Activated CD4-positive, alpha-beta memory T cell treated with anti-CD3 and anti-CD28 coated beads, Interleukin-2, amount 10 ng/mL, durations not matched to agents 7 days and 5 days (primary cell): ENCODE data around the gene KLK11. TPM values are rescaled to one million over a fixed set of nuclear protein-coding genes. Genes with fewer than 3 reads are reported as not detected.

Experiments used
- CTCF ChIA-PET: fragments of 350-600 bp; sonication (Branson Sonifier 250); formaldehyde crosslinking; loops from one replicate; lab custom pipeline; 2021; ENCODE audit warnings: antibody characterized with exemption, inconsistent platforms; lab: Charles Lee
- POLR2A ChIA-PET: fragments of 350-600 bp; sonication (Branson Sonifier 250); formaldehyde crosslinking; loops from one replicate; lab custom pipeline; 2021; ENCODE audit warnings: antibody characterized with exemption; lab: Charles Lee
- DNase-seq: peaks from one replicate; pipeline ENCODE4 v3.0.0-alpha.2; 2020
- H3K27ac Mint-ChIP-seq: one replicate; pipeline ENCODE4 v1.8.0; 2021; ENCODE audit warnings: mild to moderate bottlenecking, mixed read lengths
- H3K27me3 Mint-ChIP-seq: one replicate; pipeline ENCODE4 v1.8.0; 2021; ENCODE audit warnings: mixed read lengths
- H3K36me3 Mint-ChIP-seq: one replicate; pipeline ENCODE4 v1.8.0; 2021; ENCODE audit warnings: low read depth, mixed read lengths
- H3K4me1 Mint-ChIP-seq: one replicate; pipeline ENCODE4 v1.8.0; 2021; ENCODE audit warnings: mixed read lengths
- H3K4me3 Mint-ChIP-seq: one replicate; pipeline ENCODE4 v1.8.0; 2021; ENCODE audit warnings: mild to moderate bottlenecking, mixed read lengths
- H3K9me3 Mint-ChIP-seq: one replicate; pipeline ENCODE4 v1.8.0; 2021; ENCODE audit warnings: mixed read lengths
- total RNA-seq, 2 experiments: library from RNA; stranded (reverse); gene quantifications; one replicate each; pipeline ENCODE4 v1.2.3, GENCODE V29; 2021

The KLK11 gene
- total RNA-seq, 2 experiments from 2014 or later = not detected

DNA sequence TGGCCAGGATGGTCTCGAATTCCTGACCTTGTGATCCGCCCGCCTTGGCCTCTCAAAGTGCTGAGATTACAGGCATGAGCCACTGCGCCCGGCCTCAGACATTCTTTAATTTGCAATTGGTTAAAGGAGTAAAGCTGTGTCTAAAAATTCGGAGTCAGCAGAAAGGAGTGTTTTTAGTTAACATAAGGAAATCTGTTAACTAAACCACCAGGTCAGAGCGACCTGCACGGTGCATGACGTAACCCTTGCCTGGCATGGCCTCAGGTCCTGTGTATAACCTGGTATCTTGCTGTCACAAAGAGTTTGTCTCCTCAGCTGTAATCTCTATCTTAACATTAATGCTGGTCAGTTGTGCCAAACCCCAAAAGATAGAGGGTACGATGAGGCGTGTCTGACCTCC, 17.9 kb upstream of the KLK11 start:
- H3K4me1 Mint-ChIP-seq = no peaks in the 10 kb centered on the region
- CTCF ChIA-PET = no interaction called here

DNA sequence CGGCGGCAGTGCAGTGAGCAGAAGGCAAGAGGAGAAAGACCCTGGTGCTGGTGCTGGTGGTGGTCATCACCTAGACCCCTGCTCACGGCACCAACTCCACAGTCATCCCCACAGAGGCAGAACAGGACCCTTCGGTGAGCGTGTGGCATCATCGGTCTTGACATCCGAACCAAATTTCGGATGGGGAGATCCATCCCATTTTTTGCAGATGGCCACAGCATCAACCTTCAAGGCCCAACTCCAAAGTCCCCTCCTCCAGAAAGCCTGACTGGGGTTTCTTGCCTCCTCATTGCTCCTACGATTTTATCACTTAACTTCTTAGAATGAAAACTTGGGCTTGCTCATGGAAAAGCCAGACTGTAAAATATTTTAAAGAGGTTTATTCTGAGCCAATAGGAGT, 17.1 kb upstream of the KLK11 start:
- Mint-ChIP-seq H3K36me3 (no peaks in the 10 kb centered on the region), H3K27me3 (peaks cover 8% of the 10 kb centered on the region), H3K27ac (no peak overlapping the region), H3K9me3 (no peaks in the 10 kb centered on the region), H3K4me3 (no peak overlapping the region), H3K4me1 (no peaks in the 10 kb centered on the region)
- ChIA-PET POLR2A (no interaction called here), CTCF (no interaction called here)
- no peak for DNase-seq

More for the DNA sequence above, 17.9 kb upstream of the KLK11 start:
- H3K27ac Mint-ChIP-seq = no peak overlapping the region
- H3K36me3 Mint-ChIP-seq = no peaks in the 10 kb centered on the region
- H3K4me3 Mint-ChIP-seq = no peak overlapping the region
- H3K27me3 Mint-ChIP-seq = peaks cover 8% of the 10 kb centered on the region
- POLR2A ChIA-PET = no interaction called here
- no peak for DNase-seq
- no peaks in the 10 kb centered on the region for H3K9me3 Mint-ChIP-seq

DNA sequence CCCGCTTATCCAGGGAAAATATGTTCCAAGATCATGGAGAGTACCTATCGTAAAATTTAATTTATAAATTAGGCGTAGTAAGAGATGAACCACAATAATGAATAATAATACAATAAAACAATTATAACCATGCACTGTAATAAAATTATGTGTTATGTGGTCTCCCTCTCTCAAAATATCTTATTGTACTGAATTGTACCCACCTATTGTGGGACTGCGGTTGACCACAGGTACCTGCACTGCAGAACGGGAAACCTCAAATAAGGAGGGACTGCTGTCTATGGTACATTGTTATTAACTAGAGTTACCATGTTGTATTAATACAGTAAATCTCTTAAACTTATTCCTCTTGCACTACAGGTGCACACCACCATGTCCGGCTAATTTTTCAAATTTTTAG, 13.7 kb upstream of the KLK11 start:
- peaks cover 2% of the 10 kb centered on the region for H3K27me3 Mint-ChIP-seq
- H3K27ac Mint-ChIP-seq = no peak overlapping the region
- no peak for DNase-seq
- no peaks in the 10 kb centered on the region for H3K9me3 Mint-ChIP-seq
- no peaks in the 10 kb centered on the region for H3K36me3 Mint-ChIP-seq
- CTCF ChIA-PET = no interaction called here
- no peak overlapping the region for H3K4me3 Mint-ChIP-seq
- POLR2A ChIA-PET = no interaction called here
- no peaks in the 10 kb centered on the region for H3K4me1 Mint-ChIP-seq

DNA sequence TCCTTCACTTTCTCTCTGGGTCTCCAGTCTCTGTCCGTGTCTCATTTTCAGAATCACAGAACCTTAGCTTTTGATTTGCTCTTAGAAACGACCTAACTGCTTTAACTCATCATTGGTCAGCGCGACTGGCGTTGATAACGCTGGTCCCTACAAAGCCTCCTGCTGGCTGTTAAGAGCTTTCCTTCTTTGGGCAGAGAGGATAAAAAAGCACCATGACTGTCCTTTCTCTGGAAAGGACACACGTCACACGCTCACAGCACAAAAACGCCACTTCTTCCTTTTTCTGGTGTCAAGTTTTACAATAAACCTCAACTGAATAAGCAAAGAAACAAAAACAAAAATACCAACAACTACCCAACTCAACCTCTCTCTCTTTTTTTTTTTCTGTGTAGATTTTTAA, 10.1 kb upstream of the KLK11 start:
- Mint-ChIP-seq H3K27me3 (peaks cover 6% of the 10 kb centered on the region), H3K36me3 (no peaks in the 10 kb centered on the region), H3K27ac (no peak overlapping the region), H3K4me1 (no peaks in the 10 kb centered on the region), H3K9me3 (no peaks in the 10 kb centered on the region), H3K4me3 (no peak overlapping the region)
- CTCF ChIA-PET = interaction anchor here (0.7 kb wide), 1 partner anchor 33 kb away, joined by 3 read pairs; no protein-coding TSS in a partner anchor
- POLR2A ChIA-PET = no interaction called here
- DNase-seq = no peak

DNA sequence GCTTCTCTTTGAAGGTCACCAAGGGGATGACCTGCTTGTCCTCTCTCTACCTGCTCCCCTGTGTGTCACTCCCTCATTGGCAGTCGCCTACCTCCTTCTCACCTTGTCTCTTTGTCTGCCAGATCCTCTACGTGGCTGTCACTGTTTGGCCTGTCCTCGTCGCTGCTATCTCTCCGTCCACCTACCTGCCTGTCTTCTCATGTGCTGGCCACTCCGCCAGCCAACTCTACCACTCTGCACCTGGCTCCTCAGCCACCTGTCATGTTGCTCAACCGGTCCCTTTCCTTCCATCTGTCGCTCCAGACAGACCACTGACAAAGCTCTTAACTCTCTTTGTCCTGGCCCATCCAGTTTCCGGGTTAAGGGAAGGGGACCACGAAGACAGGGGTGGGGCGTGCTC, 8.3 kb upstream of the KLK11 start, which contains the start of gene KLK12:
Gene KLK12 (minus strand): TSS at position 299 of the 400 bp plus-strand sequence. CDS start 381 bp downstream, outside the sequence.
- Mint-ChIP-seq H3K27me3 (peaks cover 6% of the 10 kb centered on the region), H3K36me3 (no peaks in the 10 kb centered on the region), H3K4me1 (no peaks in the 10 kb centered on the region), H3K27ac (no peak within 1 kb of the TSS), H3K9me3 (no peaks in the 10 kb centered on the region), H3K4me3 (no peak within 1 kb of the TSS)
- ChIA-PET CTCF (no interaction called here), POLR2A (no interaction called here)
- DNase-seq = no peak

DNA sequence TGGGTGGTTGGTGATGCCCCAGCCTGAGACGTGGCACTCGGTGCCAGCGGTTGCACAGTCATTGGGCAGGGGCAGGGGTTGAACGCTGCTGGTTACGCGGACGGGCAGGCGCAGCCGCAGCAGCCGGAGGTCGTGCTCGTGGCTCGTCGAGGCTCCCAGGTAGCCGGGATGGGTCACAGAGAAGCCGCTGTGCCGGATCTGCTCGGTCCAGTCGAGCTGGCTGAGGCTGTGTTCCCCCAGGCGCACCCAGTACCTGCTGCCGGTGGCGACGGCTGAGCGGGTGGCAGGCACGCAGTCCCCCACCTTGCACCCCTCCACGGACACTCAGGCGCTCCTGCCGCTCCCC, 5.4 kb upstream of the KLK11 start:
- Mint-ChIP-seq H3K4me1 (no peaks in the 10 kb centered on the region), H3K27ac (no peak overlapping the region), H3K36me3 (no peaks in the 10 kb centered on the region), H3K27me3 (peaks cover 9% of the 10 kb centered on the region), H3K4me3 (no peak overlapping the region), H3K9me3 (no peaks in the 10 kb centered on the region)
- CTCF ChIA-PET = no interaction called here
- DNase-seq = no peak
- POLR2A ChIA-PET = no interaction called here

DNA sequence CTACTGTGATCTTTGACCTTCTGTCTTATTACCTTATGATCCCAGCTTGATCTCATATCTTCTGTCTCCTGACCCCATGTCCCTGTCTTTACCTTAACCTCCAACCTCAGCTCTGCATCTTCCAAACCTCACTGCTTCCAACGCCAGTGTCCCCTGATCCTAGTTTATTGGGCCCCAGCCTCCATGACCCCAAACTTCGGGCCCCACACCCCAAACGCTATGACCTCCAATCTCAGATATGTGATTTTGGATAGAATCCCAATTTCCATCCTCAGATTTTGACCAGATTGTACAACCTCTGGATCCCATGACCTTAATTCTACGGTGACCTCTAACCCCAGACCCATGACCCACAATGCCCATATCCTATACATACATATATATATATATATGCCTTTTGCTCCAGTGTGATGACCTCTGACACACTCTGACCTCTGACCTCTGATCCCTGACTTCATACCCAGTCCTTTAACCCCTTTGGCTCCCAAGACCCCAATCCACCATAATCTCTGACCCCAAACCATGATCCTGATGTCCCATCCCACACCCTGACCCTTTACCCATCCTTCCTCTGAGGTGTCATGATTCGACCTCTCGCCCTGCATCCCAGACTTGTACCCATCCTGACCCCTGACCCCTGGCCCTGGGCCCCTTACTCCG, 4.9 kb upstream of the KLK11 start:
- POLR2A ChIA-PET = no interaction called here
- CTCF ChIA-PET = no interaction called here
- H3K4me1 Mint-ChIP-seq = no peaks in the 10 kb centered on the region
- no peaks in the 10 kb centered on the region for H3K36me3 Mint-ChIP-seq
- no peaks in the 10 kb centered on the region for H3K9me3 Mint-ChIP-seq
- H3K4me3 Mint-ChIP-seq = no peak overlapping the region
- H3K27ac Mint-ChIP-seq = no peak overlapping the region
- H3K27me3 Mint-ChIP-seq = peaks cover 12% of the 10 kb centered on the region
- no peak for DNase-seq

DNA sequence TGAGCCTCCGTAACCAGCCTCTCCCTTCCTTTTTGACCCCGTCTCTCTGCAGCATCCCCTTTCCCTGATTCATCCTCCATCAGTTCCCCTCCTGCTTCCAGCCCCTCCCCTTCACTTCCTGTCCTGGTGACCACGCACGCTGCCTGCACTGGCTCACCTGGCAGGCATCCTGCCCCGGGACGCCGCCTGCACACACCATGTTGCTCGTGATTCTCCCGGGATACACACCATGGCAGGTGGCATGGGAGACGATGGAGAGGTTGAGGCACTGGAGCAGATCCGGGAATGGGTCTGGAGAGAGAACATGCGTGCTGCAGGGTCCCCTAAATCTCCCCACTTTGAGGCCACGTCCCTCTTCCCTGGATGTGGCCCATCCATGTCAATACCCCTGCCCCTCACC, 4.2 kb upstream of the KLK11 start:
- no peak overlapping the region for H3K27ac Mint-ChIP-seq
- peaks cover 12% of the 10 kb centered on the region for H3K27me3 Mint-ChIP-seq
- H3K9me3 Mint-ChIP-seq = no peaks in the 10 kb centered on the region
- CTCF ChIA-PET = no interaction called here
- H3K4me3 Mint-ChIP-seq = no peak overlapping the region
- DNase-seq = no peak
- no peaks in the 10 kb centered on the region for H3K36me3 Mint-ChIP-seq
- POLR2A ChIA-PET = no interaction called here
- no peaks in the 10 kb centered on the region for H3K4me1 Mint-ChIP-seq

DNA sequence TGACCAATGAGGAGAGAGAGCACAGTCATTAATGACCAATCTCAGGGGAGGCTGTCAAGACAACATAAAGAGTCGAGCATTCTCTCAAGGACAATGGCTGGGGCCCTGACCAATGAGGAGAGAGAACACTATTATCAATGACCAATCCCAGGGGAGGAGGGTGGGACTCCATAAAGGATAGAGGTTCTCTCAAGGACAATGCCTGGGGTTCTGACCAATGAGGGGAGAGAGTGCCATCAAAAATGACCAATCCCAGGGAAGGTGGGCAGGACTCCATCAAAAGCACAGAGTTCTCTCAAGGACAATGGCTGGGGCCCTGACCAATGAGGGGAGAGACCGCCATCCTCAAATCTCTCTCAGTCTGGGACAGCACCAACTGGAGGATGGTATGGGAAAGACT, 3.3 kb upstream of the KLK11 start:
- Mint-ChIP-seq H3K4me1 (no peaks in the 10 kb centered on the region), H3K4me3 (no peak overlapping the region), H3K9me3 (no peaks in the 10 kb centered on the region), H3K36me3 (no peaks in the 10 kb centered on the region), H3K27ac (no peak overlapping the region), H3K27me3 (peaks cover 8% of the 10 kb centered on the region)
- ChIA-PET POLR2A (no interaction called here), CTCF (no interaction called here)
- no peak for DNase-seq

DNA sequence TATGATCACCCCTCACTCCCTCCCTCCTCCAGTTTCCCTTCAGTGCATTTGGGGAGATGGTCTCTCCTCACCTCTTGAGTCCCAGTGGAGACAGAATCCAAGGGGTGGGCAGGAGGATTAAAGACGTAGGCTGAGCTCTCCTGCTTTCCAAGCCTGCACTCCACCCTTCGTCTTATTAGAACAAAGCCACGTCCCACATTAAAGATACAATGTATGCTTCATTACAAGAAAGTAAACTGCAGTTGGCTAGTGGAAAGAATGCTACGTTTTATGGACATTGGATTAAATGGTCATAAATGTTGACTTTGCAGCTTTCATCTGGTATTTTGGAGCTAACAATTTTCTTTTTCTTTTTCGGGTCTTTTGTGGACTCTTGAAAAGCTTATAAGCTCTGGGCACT, 1.5 kb upstream of the KLK11 start:
- Mint-ChIP-seq H3K36me3 (no peaks in the 10 kb centered on the region), H3K27ac (no peak overlapping the region), H3K4me3 (no peak overlapping the region), H3K27me3 (peaks cover 8% of the 10 kb centered on the region), H3K4me1 (no peaks in the 10 kb centered on the region), H3K9me3 (no peaks in the 10 kb centered on the region)
- ChIA-PET CTCF (no interaction called here), POLR2A (no interaction called here)
- DNase-seq = no peak

DNA sequence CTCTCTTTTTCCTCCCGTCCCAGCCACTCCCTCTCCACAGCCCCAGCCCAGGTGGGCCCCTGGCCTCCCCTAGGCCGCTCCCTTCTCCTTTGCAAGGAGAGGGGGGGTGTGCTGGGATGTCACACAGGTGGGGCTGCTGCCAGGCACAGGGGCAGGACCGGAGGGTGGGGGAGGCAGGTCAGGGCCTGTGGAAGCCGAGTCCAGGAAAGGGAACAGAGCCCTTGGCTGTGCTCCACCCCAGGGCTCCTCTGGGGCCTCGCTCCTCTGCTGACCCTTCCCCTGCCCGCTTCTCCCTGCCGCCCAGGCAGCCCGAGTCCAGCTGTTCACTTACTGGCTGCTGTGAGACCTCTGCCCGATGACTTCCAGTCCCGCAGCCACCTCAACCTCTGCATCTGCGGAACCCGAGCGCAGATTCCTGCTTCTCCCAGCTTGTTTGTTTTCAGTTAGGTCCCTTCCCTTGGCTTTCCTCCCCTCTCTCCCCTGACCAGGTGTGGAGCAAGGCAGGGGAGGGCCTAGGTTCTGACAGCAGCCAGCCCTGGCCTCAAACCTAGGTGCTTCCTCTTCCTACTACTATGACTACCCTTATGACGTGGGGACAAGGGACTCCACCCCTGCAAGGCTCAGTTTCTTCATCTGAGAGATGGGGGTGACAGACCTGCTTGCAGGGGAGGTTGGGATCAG, 850 bp upstream of the KLK11 start:
- DNase-seq = no peak
- Mint-ChIP-seq H3K4me1 (no peaks in the 10 kb centered on the region), H3K9me3 (no peaks in the 10 kb centered on the region), H3K36me3 (no peaks in the 10 kb centered on the region), H3K27ac (no peak overlapping the region), H3K27me3 (peaks cover 11% of the 10 kb centered on the region), H3K4me3 (no peak overlapping the region)
- ChIA-PET POLR2A (no interaction called here), CTCF (no interaction called here)

DNA sequence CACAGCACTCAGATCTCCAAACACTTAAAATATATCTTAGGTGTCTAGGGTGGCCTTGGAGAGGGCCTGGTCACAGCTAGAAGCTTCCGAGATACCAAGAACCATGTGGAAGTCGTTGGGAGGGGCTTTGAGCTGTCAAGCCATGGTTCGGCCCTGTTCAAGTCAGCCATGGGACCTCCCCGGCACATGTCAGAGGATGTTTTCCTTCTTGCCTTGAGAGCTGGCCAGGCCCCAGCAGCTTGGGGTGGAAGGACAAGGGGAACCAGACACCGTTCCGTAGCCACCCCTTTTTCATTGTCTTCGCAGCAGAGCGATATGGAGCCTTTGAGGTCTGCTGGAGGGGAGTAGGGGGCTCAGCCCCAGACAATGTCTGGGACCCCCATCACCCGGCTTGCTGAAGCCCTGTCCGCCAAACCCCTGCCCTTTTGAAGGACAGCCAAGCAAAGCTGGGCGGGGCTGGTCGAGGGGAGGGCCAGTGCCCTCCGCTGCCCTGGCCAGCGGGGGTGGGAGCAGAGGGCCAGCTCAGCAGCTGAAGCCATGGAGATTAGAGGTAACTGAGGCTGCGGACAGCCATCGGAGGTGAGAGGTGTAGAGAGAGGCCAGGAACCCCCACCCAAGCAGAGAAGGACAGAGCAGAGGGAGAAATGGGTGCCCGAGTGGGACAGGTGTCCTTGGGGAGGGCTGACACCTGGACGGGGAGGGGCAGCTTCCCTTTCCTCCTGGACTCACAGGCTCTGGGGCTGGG, 435 bp downstream of the KLK11 start:
- POLR2A ChIA-PET = no interaction called here
- peaks cover 11% of the 10 kb centered on the region for H3K27me3 Mint-ChIP-seq
- CTCF ChIA-PET = no interaction called here
- H3K9me3 Mint-ChIP-seq = no peaks in the 10 kb centered on the region
- H3K36me3 Mint-ChIP-seq = no peaks in the 10 kb centered on the region
- H3K27ac Mint-ChIP-seq = no peak overlapping the region
- no peak overlapping the region for H3K4me3 Mint-ChIP-seq
- DNase-seq = no peak
- no peaks in the 10 kb centered on the region for H3K4me1 Mint-ChIP-seq

DNA sequence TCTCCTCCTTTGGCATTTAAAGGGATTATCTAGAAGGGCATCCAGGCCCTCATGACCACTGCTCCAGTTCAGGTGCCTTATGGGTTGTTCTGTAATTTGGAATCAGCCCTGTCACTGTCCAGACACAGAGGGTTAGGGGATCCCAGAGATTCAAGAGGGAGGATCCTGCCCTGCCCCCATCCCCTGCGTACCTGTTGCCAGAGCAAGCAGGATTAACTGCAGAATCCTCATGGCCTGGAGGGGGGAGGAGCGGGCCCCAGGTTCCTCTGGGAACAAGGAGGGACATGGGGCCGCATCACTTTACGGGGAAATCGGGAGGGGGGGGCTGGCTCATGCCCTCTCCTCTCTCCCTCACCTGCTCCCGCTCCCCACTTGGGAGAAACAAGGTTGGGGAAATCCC, 1.0 kb downstream of the KLK11 start:
- Mint-ChIP-seq H3K27me3 (peaks cover 12% of the 10 kb centered on the region), H3K4me1 (no peaks in the 10 kb centered on the region), H3K9me3 (no peaks in the 10 kb centered on the region), H3K4me3 (no peak overlapping the region), H3K27ac (no peak overlapping the region), H3K36me3 (no peaks in the 10 kb centered on the region)
- DNase-seq = no peak
- CTCF ChIA-PET = no interaction called here
- POLR2A ChIA-PET = no interaction called here
